NCI-H1048 (cell line): ENCODE results near the gene CELSR1.
"Not testable (repeated sequence)": the region's sequence is repeated elsewhere in the genome, so short reads cannot be mapped to it uniquely, and the experiment has no call there.

Experiments used
- DNase-seq: peaks from one replicate; lab custom pipeline; 2025; lab: John Stamatoyannopoulos, UW

Gene CELSR1

GRCh38 chr22:46320166-46320710 lies 217.2 kb downstream of the CELSR1 start:
- no peak for DNase-seq

- no peak for DNase-seq
Measured at GRCh38 chr22:46319319-46319718, 218.1 kb downstream of the CELSR1 start.

GRCh38 chr22:46318576-46318975 lies 218.8 kb downstream of the CELSR1 start:
- DNase-seq, result no peak

- DNase-seq, result no peak
Measured at GRCh38 chr22:46317646-46318045, 219.8 kb downstream of the CELSR1 start.

GRCh38 chr22:46315976-46316375 lies 221.4 kb downstream of the CELSR1 start:
- no peak for DNase-seq

- DNase-seq, result not testable (repeated sequence)
Measured at GRCh38 chr22:46312848-46313247, 224.6 kb downstream of the CELSR1 start.

GRCh38 chr22:46312056-46312455 lies 225.4 kb downstream of the CELSR1 start:
- DNase-seq, result no peak
